Body of pancreas (tissue), 4 donors: ENCODE data around the gene ZNF200. TPM values are rescaled to one million over a fixed set of nuclear protein-coding genes. Genes with fewer than 3 reads are reported as not detected.
A peak's percentile ranks its signal among the peaks of the same experiment; 100 is the strongest.

Source experiments
- ATAC-seq: fragments of 150-250 bp; one replicate; pipeline ENCODE4 v1.9.1; 2016
- DNase-seq, 4 donors: peaks; one replicate each; pipeline ENCODE4 v3.0.0-alpha.2; 2019
- H3K27ac ChIP-seq, 4 donors: fragments of 200-600 bp; sonication (generic); 1 replicate in 3 of 4; 2 replicates in 1 of 4; pipeline versions ENCODE4 v1.5.1 to v1.6.1; 2016 to 2019; ENCODE audit warnings: mild to moderate bottlenecking in 1 of 4, mixed read lengths in 1 of 4, moderate library complexity in 1 of 4
- H3K27me3 ChIP-seq, 2 donors: fragments of 200-600 bp; sonication (generic); one replicate each; pipeline ENCODE4 v1.6.0; 2016; ENCODE audit warnings: mild to moderate bottlenecking in 1 of 2
- H3K36me3 ChIP-seq, 2 donors: fragments of 200-600 bp; sonication (generic); replicated peaks in 1 of 2; 2 replicates each; pipeline ENCODE4 v1.5.1; 2016; ENCODE audit warnings: low read depth in 2 of 2; ENCODE audit not compliant: insufficient read depth in 1 of 2
- H3K4me1 ChIP-seq: fragments of 200-600 bp; sonication (generic); one replicate; pipeline ENCODE4 v1.6.0; 2016
- H3K4me3 ChIP-seq, 2 donors: fragments of 200-600 bp; sonication (generic); 1 replicate in 1 of 2; 2 replicates in 1 of 2; pipeline ENCODE4 v1.5.1; 2016 to 2019
- H3K9me3 ChIP-seq, 3 donors: fragments of 200-600 bp; sonication (generic); 1 replicate in 2 of 3; 2 replicates in 1 of 3; pipeline ENCODE4 v1.5.1; 2016
- POLR2A ChIP-seq, 3 donors: fragments of 450-650 bp; IDR thresholded peaks; one replicate each; pipeline ENCODE4 v1.6.1; 2016; ENCODE audit warnings: antibody characterized with exemption in 3 of 3, mild to moderate bottlenecking in 2 of 3
- WGBS, 2 donors: methylation state at CpG; one replicate each; pipeline ENCODE4 v1.1.5; 2017; 5-methylcytosine and 5-hydroxymethylcytosine counted together
- intact Hi-C: fragments of 100-400 bp; cut with DNase I; formaldehyde crosslinking; loops from one replicate; pipeline ENCODE4 v1.15.1; 2023
- total RNA-seq, 2 donors: library from RNA; depleted of rRNA; stranded (reverse); fragments of >200 nt; gene quantifications; one replicate each; pipeline ENCODE4 v1.1.0, GENCODE V29; 2016
- TF ChIP-seq, protein P1 (sequence below), 7 experiments: fragments of 450-650 bp in 4 of 7; fragments of 200-600 bp in 3 of 7; sonication (generic) in 3 of 7; IDR thresholded peaks; one replicate each; pipeline ENCODE4 v1.5.1; 2016 to 2019; ENCODE audit warnings: antibody characterized with exemption in 7 of 7

Gene ZNF200
- total RNA-seq, 2 donors from 2014 or later = 2.0 to 7.0 TPM

DNA sequence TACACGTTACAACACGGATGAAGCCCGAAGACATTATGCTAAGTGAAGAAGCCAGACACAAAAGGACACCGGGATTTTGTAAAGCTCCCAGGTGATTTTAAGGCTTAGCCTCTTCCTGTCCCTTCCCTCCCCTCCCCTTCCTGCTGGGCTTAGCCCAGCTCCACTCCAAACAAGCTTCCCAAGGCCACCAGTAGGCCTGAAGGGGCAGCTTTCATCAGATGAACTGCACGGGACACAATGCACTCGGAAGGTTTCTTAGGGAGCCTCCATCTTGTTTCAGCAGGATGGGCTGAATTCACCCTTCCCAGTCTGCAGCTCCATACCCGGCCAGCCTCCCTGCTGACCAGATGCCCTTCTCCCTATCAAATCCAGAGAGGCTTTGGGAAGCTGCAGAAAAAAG is 11.0 kb upstream of the ZNF200 start:
- no peak for DNase-seq
- H3K27ac ChIP-seq = no peak overlapping the region

DNA sequence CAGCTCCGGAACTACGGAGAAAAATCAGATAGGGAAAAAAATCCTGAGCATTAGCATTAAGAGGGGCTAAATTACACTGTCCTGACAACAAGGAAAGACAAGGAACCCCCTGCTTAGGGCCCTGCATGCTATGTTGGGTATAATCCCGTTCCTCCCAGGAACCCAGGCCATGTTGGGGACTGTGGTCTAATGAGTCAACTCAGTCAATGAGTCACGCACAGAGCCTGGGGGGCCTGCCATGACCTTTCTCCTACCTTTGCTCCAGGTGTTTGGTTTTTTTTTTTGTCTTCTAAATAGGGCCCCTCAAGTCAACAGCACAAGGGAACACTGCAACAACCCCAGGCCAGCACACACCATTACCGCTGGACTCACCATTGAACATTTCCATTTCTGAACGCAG is 8.9 kb upstream of the ZNF200 start:
- ATAC-seq (no peak), DNase-seq (no peak)
- Histone ChIP-seq H3K9me3 (no peaks in the 10 kb centered on the region), H3K4me3 (no peak overlapping the region), H3K4me1 (no peaks in the 10 kb centered on the region), H3K27ac (no peak overlapping the region), H3K27me3 (no peaks in the 10 kb centered on the region), H3K36me3 (no peaks in the 10 kb centered on the region)
- 70 to 82% methylated on average over 6 of the region's 6 CpGs for WGBS, 2 donors
- intact Hi-C loops = no loop called here
- TF ChIP-seq POLR2A (IDR thresholded peaks at IDR 0.05) = no peak
- TF ChIP-seq, protein P1, sequence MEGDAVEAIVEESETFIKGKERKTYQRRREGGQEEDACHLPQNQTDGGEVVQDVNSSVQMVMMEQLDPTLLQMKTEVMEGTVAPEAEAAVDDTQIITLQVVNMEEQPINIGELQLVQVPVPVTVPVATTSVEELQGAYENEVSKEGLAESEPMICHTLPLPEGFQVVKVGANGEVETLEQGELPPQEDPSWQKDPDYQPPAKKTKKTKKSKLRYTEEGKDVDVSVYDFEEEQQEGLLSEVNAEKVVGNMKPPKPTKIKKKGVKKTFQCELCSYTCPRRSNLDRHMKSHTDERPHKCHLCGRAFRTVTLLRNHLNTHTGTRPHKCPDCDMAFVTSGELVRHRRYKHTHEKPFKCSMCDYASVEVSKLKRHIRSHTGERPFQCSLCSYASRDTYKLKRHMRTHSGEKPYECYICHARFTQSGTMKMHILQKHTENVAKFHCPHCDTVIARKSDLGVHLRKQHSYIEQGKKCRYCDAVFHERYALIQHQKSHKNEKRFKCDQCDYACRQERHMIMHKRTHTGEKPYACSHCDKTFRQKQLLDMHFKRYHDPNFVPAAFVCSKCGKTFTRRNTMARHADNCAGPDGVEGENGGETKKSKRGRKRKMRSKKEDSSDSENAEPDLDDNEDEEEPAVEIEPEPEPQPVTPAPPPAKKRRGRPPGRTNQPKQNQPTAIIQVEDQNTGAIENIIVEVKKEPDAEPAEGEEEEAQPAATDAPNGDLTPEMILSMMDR (IDR thresholded peaks at IDR 0.05) = no peak

More for the DNA sequence above, 11.0 kb upstream of the ZNF200 start:
- 57 to 72% methylated on average over 6 to 7 of the region's 7 CpGs for WGBS, 2 donors
- no peak overlapping the region for H3K4me3 ChIP-seq
- no peaks in the 10 kb centered on the region for H3K9me3 ChIP-seq
- intact Hi-C loops = no loop called here
- H3K27me3 ChIP-seq = no peaks in the 10 kb centered on the region
- ATAC-seq = no peak
- no peaks in the 10 kb centered on the region for H3K36me3 ChIP-seq
- no peaks in the 10 kb centered on the region for H3K4me1 ChIP-seq
- TF ChIP-seq POLR2A (IDR thresholded peaks at IDR 0.05) = no peak
- TF ChIP-seq, protein P1 (IDR thresholded peaks at IDR 0.05) = no peak

DNA sequence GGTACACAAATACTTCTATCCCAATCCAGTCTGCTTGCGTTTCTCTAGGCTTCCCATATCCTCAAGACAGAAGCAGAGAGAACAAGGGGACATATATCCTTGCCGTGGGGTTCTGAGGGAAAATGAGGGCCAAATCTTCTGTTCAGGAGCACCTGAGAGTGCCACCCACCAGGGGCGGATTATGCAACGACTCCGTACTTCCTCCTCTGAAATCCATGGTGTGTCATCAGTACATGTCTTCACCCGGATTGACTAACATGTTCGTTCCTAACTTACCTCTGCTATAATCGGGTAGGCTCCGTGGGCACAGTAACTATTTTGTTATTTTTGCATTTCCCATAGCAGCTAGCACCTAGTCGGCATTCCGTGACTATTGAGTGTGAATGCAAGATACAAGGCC is 7.8 kb upstream of the ZNF200 start:
- TF ChIP-seq POLR2A (IDR thresholded peaks at IDR 0.05) = no peak
- TF ChIP-seq, protein P1 (IDR thresholded peaks at IDR 0.05) = no peak
- no peaks in the 10 kb centered on the region for H3K9me3 ChIP-seq
- H3K27me3 ChIP-seq = no peaks in the 10 kb centered on the region
- intact Hi-C loops = no loop called here
- 59 to 68% methylated on average over 11 of the region's 11 CpGs for WGBS, 2 donors
- no peak overlapping the region for H3K4me3 ChIP-seq
- no peaks in the 10 kb centered on the region for H3K36me3 ChIP-seq
- ATAC-seq (no peak), DNase-seq (peak in 1 of 4 donors; percentile 12)
- no peak overlapping the region for H3K27ac ChIP-seq
- H3K4me1 ChIP-seq = no peaks in the 10 kb centered on the region

DNA sequence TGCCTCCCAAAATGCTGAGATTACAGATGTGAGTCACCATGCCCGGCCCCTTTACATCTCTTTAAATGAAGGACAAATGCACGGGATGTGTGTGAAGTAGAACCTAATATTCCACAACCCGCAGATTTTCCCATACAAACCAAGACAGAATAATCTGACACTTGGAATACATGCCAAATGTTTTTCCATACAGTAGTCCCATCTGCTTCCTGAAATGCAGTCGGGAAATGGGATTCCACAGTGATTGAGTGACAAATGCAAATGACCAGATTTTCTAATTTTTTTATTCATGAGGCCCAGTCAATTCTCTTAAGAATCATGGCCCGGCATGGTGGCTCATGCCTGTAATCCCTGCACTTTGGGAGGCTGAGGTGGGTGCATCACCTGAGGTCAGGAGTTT is 6.8 kb upstream of the ZNF200 start:
- 54 to 65% methylated on average over 4 to 5 of the region's 5 CpGs for WGBS, 2 donors
- intact Hi-C loops = no loop called here
- ATAC-seq (no peak), DNase-seq (no peak)
- Histone ChIP-seq H3K27me3 (no peaks in the 10 kb centered on the region), H3K4me1 (no peaks in the 10 kb centered on the region), H3K4me3 (no peak overlapping the region), H3K36me3 (no peaks in the 10 kb centered on the region), H3K9me3 (no peaks in the 10 kb centered on the region), H3K27ac (no peak overlapping the region)
- TF ChIP-seq, protein P1 (IDR thresholded peaks at IDR 0.05) = no peak
- no peak for TF ChIP-seq POLR2A (IDR thresholded peaks at IDR 0.05)

DNA sequence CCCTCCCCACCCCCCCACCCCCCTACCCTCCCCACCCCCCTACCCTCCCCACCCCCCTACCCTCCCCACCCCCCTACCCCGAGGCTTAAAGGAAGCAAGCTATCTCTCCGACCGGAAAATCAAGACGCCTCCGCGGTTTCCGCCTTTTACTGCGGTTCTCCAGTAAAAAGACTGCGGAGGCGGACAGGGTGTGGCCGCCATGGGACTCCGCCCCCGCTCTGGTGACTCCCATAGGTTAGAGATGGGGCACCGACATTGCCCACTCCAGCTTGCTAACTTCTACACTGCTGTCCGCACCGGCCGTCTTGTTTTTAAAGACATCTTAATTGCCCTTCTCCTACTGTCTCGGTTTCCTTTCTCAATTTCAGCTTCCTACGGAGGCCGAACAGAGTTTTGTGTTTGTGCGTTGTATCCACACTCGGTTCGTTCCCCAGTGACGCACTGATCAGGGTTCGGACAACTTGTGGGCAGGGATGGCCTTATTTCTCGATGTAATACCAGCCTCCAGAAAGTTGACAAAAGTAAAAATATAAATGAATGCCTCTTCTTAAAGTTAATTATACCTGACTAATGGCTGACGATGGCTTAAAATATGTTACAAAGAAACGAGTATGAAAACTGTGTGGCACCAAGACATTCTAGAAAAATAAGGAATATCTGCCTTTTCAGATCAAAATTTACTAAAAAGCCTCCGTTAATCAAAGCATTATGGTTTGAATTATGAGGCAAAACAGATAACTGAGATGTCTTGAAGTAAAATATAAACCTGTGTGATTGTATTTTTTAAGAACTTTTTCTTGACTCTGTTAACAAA is 1.1 kb upstream of the ZNF200 start:
- peaks cover 13 to 16% of the 10 kb centered on the region in 2 donors for H3K36me3 ChIP-seq
- H3K27me3 ChIP-seq = no peaks in the 10 kb centered on the region
- no peaks in the 10 kb centered on the region for H3K9me3 ChIP-seq
- intact Hi-C loops = no loop called here
- peak in 3 of 4 donors; percentile 17 to 31 (median 26) for DNase-seq
- H3K4me1 ChIP-seq = peaks cover 12% of the 10 kb centered on the region
- WGBS, 2 donors = 82 to 85% methylated on average over 25 to 28 of the region's 29 CpGs
- H3K4me3 ChIP-seq = no peak overlapping the region
- no peak overlapping the region for H3K27ac ChIP-seq
- no peak for ATAC-seq
- TF ChIP-seq, protein P1 (IDR thresholded peaks at IDR 0.05) = no peak
